NCI-H2196 treated with DMSO at 0.1 percent for 48 hours (cell line): ENCODE measurements around the gene SOWAHB.
"Not testable (repeated sequence)": the region's sequence is repeated elsewhere in the genome, so short reads cannot be mapped to it uniquely, and the experiment has no call there.

Experiments used
- DNase-seq: peaks from one replicate; lab custom pipeline; 2025; ENCODE audit not compliant: unreplicated experiment; lab: John Stamatoyannopoulos, UW

Gene SOWAHB

DNA sequence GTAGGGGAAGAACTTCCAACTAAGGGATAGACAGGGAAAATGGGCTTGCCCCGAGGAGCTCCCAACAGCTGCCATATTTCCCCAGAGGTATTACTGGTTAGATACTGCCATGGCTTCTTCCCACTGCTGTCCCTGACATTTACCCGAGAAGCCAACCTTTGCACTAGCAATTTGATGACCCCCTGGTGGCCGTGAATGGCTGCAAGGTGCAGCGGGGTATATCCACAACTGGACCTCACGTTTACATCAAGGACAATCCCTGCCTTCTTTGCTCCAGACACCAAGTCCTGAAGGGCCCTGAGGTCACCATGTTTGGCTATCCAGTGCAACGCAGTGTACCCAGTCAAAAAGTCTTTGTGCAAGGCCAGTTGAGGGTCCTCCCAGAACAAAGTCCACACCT lies 2.3 kb downstream of the SOWAHB start:
- DNase-seq = no peak

DNA sequence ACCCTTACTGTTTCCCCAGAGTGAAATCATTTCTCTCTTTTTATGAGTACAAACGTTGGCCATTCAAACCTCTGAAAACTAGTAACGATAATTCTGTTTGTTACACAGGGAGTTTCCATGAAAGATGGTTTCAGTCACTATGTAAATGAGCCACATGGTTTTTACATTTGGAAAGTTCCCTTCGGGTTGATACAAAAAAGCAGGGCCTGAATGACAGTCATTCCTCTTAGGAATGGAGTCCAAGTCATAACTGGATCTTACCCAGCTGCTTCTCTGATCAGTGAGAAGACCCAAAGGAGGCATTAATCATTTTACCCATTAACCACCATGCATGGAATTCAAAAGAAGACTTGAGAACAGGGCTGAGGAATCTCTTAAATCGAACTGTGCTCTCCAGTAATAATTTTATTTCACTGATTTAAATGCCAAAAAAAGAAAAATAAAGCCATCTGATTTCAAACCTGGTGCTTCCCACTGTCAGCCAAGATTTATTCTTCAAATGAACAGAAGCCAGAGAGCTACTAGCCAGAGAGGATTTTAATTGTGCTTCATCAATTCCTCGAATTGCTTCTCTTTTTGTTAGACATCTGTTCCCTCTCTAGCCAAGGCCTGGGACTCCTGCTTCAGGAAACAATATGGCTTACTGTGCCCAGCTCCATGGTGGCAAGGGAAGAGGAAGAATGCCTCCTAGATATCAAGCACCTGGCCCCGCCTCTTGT lies 3.2 kb downstream of the SOWAHB start:
- no peak for DNase-seq

- no peak for DNase-seq
Observed at GRCh38 chr4:76892601-76893000, 5.3 kb downstream of the SOWAHB start.

- no peak for DNase-seq
Observed at GRCh38 chr4:76892001-76892400, 5.9 kb downstream of the SOWAHB start.

- no peak for DNase-seq
Observed at GRCh38 chr4:76886848-76887441, 11.0 kb downstream of the SOWAHB start.

- no peak for DNase-seq
Observed at GRCh38 chr4:76886214-76886613, 11.7 kb downstream of the SOWAHB start.

GRCh38 chr4:76883147-76883546 lies 14.8 kb downstream of the SOWAHB start:
- DNase-seq = no peak

DNA sequence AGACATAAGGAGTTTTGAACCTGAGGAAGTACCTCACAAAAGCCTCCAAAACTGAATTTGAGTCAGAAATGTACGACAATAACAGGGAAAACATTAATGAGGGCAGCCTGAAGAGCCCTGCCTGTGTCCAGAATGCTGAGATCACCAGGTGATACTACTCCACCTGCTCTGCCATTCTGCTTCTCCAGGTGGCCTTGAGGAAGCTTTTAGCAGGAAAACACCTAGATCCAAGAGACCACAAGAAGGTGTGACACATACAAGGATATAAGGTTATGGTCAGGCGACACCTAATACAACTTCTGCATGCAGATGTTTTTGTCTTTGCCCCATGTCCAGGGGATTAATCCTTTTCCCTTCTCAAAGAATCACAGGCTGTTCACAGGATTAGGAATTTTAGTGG lies 15.3 kb downstream of the SOWAHB start:
- DNase-seq = peak; percentile 18

- DNase-seq = peak; percentile 3
Observed at GRCh38 chr4:76881375-76881774, 16.6 kb downstream of the SOWAHB start.

DNA sequence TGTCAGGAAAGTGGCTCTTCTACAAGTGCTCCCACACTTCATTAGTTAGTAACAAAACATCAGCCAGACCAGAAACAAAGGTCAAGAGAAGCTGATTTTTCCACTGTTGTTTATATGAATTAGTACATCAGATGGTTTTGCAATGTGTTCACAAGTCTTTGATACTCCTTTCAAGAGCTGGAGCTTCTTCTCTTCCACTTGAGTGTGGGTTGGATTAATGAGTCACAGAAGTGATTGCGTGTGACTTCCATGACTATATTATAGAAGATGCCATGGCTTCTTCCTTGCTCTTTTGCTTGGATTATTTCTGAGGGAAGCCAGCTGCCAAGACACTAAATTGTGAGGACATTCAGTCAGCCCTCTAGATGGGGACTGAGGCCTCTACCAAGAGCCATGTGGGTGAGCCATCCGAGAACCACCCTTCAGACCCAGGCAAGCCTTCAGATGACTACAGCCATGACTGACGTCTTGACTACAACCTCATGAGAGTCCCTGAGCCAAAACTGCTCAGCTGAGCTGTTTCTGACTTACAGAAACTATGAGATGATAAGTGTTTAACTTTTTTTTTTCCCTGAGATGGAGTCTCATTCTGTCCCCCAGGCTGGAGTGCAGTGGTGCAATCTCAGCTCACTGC lies 18.1 kb downstream of the SOWAHB start:
- DNase-seq = no peak

DNA sequence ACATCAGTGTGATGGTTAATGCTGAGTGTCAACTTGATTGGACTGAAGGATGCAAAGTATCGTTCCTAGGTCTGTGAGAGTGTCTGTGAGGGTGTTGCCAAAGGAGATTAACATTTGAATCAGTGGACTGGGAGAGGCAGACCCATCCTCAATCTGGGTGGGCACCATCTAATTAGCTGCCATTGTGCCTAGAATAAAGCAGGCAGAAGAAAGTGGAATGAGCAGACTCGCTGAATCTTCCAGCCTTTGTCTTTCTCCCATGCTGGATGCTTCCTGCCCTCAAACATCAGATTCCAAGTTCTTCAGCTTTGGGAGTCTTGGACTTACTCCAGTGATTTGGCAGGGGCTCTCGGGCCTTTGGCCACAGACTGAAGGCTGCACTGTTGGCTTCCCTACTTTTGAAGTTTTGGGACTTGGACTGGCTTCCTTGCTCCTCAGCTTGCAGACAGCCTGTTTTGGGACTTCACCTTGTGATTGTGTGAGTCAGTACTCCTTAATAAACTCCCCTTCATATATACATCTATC lies 19.2 kb downstream of the SOWAHB start:
- DNase-seq = not testable (repeated sequence)

- no peak for DNase-seq
Observed at GRCh38 chr4:76874176-76874575, 23.8 kb downstream of the SOWAHB start.

GRCh38 chr4:76873495-76873894 lies 24.4 kb downstream of the SOWAHB start:
- DNase-seq = no peak

DNA sequence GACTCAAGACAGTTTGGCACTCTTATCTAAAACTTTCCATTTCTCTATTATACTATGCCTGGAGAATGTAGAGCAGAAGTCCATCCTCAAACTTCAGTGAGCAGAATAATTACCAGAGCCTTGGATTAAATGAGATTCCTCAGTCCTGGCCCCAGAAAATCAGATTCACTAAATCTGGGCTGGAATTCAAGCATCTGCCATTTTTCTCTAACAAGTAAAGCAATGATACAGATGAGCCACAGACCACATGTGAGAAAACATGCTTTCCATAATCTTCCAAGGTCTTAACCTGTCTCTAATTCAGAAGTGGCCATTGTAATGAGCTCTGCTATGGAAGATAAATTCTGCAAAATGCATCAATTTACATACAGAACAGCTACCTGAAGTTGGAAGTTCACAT lies 25.4 kb downstream of the SOWAHB start:
- no peak for DNase-seq

DNA sequence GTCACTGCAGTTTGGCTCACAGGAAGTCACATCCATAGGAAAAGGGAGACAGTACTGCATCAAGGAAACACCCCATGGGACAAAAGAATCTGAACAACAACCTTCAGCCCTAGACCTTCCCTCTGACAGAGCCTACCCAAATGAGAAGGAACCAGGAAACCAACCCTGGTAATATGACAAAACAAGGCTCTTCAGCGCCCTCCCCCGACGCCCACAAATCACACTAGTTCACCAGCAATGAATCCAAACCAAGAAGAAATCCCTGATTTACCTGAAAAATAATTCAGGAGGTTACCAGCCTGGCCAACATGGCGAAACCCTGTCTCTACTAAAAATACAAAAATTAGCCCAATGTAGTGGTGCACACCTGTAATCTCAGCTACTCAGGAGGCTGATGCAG lies 29.2 kb downstream of the SOWAHB start:
- DNase-seq = not testable (repeated sequence)

DNA sequence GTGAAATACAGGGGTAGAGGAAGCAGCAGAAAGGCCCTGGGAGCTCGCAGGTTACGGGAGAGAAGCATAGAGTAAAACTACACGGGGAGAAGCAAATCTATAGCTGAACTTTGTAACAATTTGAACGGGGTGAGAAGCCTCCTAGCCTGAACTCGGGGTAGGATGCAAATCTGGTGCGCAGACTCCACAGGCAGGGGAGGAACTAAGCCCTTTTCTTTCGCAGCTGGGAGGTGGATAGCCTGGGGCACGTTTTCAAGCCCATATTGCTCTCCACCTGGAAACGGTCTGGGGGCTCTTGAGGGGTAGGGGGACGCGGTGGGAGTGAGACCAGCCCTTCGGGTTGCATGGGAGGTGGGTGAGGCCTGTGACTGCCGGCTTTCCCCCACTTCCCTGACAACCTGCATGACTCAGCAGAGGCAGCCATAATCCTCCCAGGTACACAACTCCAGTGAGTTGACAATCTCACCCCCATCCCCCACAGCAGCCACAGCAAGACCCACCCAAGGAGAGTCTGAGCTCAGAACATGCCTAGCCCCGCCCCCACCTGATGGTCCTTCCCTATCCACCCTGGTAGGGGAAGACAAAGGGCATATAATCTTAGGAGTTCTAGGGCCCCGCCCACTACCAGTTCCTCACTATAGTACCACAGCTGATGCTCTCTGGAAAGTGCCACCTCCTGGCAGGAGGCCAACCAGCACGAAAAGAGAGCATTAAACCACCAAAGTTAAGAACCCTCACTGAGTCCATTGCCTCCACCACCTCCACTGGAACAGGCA lies 29.9 kb downstream of the SOWAHB start:
- no peak for DNase-seq

- DNase-seq = no peak
Observed at GRCh38 chr4:76867377-76867776, 30.6 kb downstream of the SOWAHB start.

DNA sequence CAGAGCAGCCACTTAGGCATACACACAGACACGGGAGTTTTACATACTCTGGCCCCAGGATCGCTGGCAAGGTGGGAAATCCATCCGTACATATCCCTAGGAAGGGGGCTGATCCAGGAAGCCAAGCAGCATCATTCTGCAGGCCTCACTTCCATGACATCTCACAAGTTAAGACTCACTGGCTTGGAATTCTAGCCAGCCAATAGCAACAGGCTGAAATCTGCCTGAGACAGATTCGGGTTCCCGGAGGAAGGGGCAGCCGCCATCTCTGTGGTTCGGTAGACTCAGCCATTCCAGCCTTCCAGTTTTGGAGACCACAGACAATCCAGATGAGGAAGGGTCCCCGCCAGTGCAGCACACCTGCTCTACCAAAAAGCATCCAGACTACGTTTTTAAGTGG lies 31.3 kb downstream of the SOWAHB start:
- no peak for DNase-seq

- no peak for DNase-seq
Observed at GRCh38 chr4:76858319-76858718, 39.6 kb downstream of the SOWAHB start.

GRCh38 chr4:76857074-76857409 lies 40.9 kb downstream of the SOWAHB start:
- DNase-seq = no peak

- no peak for DNase-seq
Observed at GRCh38 chr4:76856243-76857073, 41.5 kb downstream of the SOWAHB start.
